Measurements from ENCODE around the gene DLG4.

DLG4 gene

GRCh38 chr17:7263801-7264078 is 44.1 kb upstream of the DLG4 start (continued):
- TF ChIP-seq ZNF639 (tag by site-specific recombination; IDR thresholded peaks at IDR 0.05) (no peak), ZNF660 (tag by site-specific recombination; IDR thresholded peaks at IDR 0.05) (no peak), ZNF366 (tag by site-specific recombination; conservative IDR thresholded peaks at IDR 0.05) (no peak), ZNF157 (tag by site-specific recombination; IDR thresholded peaks at IDR 0.05) (no peak), ZBTB48 (tag by site-specific recombination; IDR thresholded peaks at IDR 0.05) (no peak), KLF1 (tag by site-specific recombination; IDR thresholded peaks at IDR 0.05) (peak; percentile 84), ZBTB8A (tag by site-specific recombination; IDR thresholded peaks at IDR 0.05) (no peak), ZNF544 (tag by site-specific recombination; IDR thresholded peaks at IDR 0.05) (no peak), AEBP2 (tag by site-specific recombination; IDR thresholded peaks at IDR 0.05; ENCODE audit: borderline replicate concordance) (no peak), GLIS2 (tag by site-specific recombination; IDR thresholded peaks at IDR 0.05) (no peak), ZNF791 (tag by site-specific recombination; IDR thresholded peaks at IDR 0.05) (no peak), ZNF10 (tag by site-specific recombination; IDR thresholded peaks at IDR 0.05) (no peak), ZNF621 (tag by site-specific recombination; IDR thresholded peaks at IDR 0.05) (no peak), ZFHX2 (tag by site-specific recombination; conservative IDR thresholded peaks at IDR 0.05) (peak; percentile 58), ZBTB10 (tag by site-specific recombination; IDR thresholded peaks at IDR 0.05) (no peak)
- TF ChIP-seq, protein P1, sequence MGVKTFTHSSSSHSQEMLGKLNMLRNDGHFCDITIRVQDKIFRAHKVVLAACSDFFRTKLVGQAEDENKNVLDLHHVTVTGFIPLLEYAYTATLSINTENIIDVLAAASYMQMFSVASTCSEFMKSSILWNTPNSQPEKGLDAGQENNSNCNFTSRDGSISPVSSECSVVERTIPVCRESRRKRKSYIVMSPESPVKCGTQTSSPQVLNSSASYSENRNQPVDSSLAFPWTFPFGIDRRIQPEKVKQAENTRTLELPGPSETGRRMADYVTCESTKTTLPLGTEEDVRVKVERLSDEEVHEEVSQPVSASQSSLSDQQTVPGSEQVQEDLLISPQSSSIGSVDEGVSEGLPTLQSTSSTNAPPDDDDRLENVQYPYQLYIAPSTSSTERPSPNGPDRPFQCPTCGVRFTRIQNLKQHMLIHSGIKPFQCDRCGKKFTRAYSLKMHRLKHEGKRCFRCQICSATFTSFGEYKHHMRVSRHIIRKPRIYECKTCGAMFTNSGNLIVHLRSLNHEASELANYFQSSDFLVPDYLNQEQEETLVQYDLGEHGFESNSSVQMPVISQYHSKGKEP (tag by site-specific recombination; IDR thresholded peaks at IDR 0.05): 0 out of 2 replicates have a peak, but pooled peaks have one; percentile 11

GRCh38 chr17:7262935-7263800 is 43.5 kb upstream of the DLG4 start:
- Histone ChIP-seq H3K27ac (ENCODE audit: extremely low read depth, low read depth, low read length) (peak overlapping the region; percentile 80), H3K36me3 (ENCODE audit: control insufficient read depth in 2 of 2, insufficient read depth in 1 of 2, low read length in 2 of 2) (peaks cover 2 to 24% of the 10 kb centered on the region in 2 experiments; a peak in 2 of 3 replicates), H3K4me1 (ENCODE audit: control insufficient read depth, insufficient read depth, low read length) (peaks cover 18% of the 10 kb centered on the region), H3K9me3 (ENCODE audit: control insufficient read depth, insufficient read depth, low read depth, low read length) (no peaks in the 10 kb centered on the region), H3K4me3 (ENCODE audit: low read depth, low read length) (peak overlapping the region; percentile 40)
- ChIA-PET POLR2A (interaction anchor here (1.2 to 2.1 kb wide), 6 partner anchors 9 to 227 kb away, joined by 3 to 13 read pairs (median 6); partner anchors contain the start of genes ACADVL, CTDNEP1, DLG4 and DVL2), CTCF (interaction anchor here (0.5 to 3.1 kb wide), 8 partner anchors 17 to 1659 kb away, joined by 3 to 24 read pairs (median 4); no protein-coding TSS in a partner anchor)
- TF ChIP-seq ZBTB20 (tag by site-specific recombination; IDR thresholded peaks at IDR 0.05): peak; percentile 48; the same call in 1 of the 2 replicates
- TF ChIP-seq HOXC10 (CRISPR knock-in tag; IDR thresholded peaks at IDR 0.05): no peak
- no peak for TF ChIP-seq ZNF174 (tag by site-specific recombination; IDR thresholded peaks at IDR 0.05)
- TF ChIP-seq ZFP37 (tag by site-specific recombination; IDR thresholded peaks at IDR 0.05): no peak
- TF ChIP-seq ZNF560 (tag by site-specific recombination; IDR thresholded peaks at IDR 0.05; ENCODE audit: borderline replicate concordance): no peak
- no peak for TF ChIP-seq ZNF626 (tag by site-specific recombination; IDR thresholded peaks at IDR 0.05)
- TF ChIP-seq, protein P2, sequence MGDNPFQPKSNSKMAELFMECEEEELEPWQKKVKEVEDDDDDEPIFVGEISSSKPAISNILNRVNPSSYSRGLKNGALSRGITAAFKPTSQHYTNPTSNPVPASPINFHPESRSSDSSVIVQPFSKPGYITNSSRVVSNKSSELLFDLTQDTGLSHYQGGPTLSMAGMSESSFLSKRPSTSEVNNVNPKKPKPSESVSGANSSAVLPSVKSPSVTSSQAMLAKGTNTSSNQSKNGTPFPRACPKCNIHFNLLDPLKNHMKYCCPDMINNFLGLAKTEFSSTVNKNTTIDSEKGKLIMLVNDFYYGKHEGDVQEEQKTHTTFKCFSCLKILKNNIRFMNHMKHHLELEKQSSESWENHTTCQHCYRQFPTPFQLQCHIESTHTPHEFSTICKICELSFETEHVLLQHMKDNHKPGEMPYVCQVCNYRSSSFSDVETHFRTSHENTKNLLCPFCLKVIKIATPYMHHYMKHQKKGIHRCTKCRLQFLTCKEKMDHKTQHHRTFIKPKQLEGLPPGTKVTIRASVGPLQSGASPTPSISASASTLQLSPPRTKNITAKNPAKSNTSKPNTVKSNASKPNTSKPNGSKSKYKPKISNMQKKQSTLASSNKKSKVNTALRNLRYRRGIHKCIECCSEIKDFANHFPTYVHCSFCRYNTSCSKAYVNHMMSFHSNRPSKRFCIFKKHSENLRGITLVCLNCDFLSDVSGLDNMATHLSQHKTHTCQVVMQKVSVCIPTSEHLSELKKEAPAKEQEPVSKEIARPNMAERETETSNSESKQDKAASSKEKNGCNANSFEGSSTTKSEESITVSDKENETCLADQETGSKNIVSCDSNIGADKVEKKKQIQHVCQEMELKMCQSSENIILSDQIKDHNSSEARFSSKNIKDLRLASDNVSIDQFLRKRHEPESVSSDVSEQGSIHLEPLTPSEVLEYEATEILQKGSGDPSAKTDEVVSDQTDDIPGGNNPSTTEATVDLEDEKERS (tag by site-specific recombination; IDR thresholded peaks at IDR 0.05): no peak
- no peak for TF ChIP-seq ZNF423 (tag by site-specific recombination; IDR thresholded peaks at IDR 0.05)
- TF ChIP-seq ZNF654 (tag by site-specific recombination; IDR thresholded peaks at IDR 0.05; ENCODE audit: low read depth): no peak
- TF ChIP-seq FEZF1 (tag by site-specific recombination; IDR thresholded peaks at IDR 0.05): no peak
- TF ChIP-seq ZNF600 (tag by site-specific recombination; IDR thresholded peaks at IDR 0.05): peak; percentile 98

Data from HEK293 (cell line).